ENCODE data around the gene TPRX2.
A peak's percentile ranks its signal among the peaks of the same experiment; 100 is the strongest.
"Not testable (repeated sequence)": the region's sequence is repeated elsewhere in the genome, so short reads cannot be mapped to it uniquely, and the experiment has no call there.

GRCh38 chr19:47909350-47909749 lies 50.3 kb downstream of the TPRX2 start:
- TF ChIP-seq POLR2A (IDR thresholded peaks at IDR 0.05; ENCODE audit: borderline replicate concordance, extremely low read depth, insufficient read depth, insufficient read length); MAX (IDR thresholded peaks at IDR 0.05); JUND (IDR thresholded peaks at IDR 0.05); EGR1 (IDR thresholded peaks at IDR 0.05; ENCODE audit: low read depth); ZNF274 (IDR thresholded peaks at IDR 0.05; ENCODE audit: low read depth, low read length); ZFX (IDR thresholded peaks at IDR 0.05): not testable (repeated sequence)
- peak in 1 of 3 experiments; percentile 17; a peak in 1 of 6 replicates for TF ChIP-seq CTCF (IDR thresholded peaks at IDR 0.05 in 2 of 3, conservative IDR thresholded peaks at IDR 0.05 in 1 of 3; ENCODE audit: borderline replicate concordance in 1 of 3, insufficient read depth in 1 of 3, low read depth in 2 of 3, low read length in 2 of 3)
- TF ChIP-seq RAD21 (IDR thresholded peaks at IDR 0.05; ENCODE audit: low read depth) = peak; percentile 23; the same call in 1 of the 2 replicates
